HG03575 (cell line): ENCODE measurements around the gene RPL36A.

Source experiments
- ATAC-seq: cut with Tn5 transposase; IDR thresholded peaks from one replicate; pipeline ENCODE4 v1.9.1; 2021; ENCODE audit not compliant: unreplicated experiment, insufficient number of reproducible peaks, low FRiP score; ENCODE audit errors: extremely low read depth

Gene RPL36A

DNA sequence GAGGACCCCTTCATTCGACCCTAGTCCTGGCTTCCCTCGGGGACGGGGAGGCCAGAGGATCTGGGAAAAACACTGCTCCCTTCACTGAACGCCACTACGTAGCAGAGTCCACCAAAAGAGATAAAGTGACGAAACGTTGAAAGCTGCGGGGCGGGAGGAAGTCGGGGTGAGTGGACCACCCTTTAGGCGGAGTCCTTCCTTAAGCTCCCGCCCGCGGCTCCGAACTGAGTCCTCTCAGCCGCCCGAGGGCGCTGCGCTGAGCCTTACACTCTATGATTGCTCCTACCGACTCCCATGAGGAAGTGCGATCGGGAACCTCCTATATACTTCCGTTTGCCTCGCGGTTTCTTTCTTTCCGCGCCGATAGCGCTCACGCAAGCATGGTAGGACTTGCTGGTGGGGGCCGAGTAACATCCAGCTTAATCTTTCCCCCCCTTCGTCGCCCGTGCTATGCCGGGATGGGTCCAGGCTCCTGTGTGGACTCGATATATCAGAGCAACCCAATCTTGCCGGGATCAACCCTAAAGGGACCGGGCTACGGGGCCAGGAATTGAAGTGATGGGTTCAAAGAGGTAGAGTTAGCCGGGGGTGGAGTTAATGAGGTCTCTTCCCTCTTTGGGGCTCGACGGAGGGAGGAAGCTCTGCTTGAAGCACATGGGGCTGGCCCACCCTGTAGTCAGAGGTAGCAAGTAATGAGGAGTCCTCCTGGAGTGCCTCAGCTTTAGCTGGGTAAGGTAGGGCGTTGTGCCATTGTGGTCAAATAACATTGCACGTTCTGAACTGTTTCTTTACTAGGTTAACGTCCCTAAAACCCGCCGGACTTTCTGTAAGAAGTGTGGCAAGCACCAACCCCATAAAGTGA is at the start of gene RPL36A:
TSS of gene RPL36A (plus strand) at position 348 of the 862 bp plus-strand sequence. CDS start at position 381, 33 bp downstream.
- ATAC-seq, result peak; percentile 61

GRCh38 chrX:101347859-101348451 is 42.9 kb upstream of the RPL36A start:
- ATAC-seq, result no peak

DNA sequence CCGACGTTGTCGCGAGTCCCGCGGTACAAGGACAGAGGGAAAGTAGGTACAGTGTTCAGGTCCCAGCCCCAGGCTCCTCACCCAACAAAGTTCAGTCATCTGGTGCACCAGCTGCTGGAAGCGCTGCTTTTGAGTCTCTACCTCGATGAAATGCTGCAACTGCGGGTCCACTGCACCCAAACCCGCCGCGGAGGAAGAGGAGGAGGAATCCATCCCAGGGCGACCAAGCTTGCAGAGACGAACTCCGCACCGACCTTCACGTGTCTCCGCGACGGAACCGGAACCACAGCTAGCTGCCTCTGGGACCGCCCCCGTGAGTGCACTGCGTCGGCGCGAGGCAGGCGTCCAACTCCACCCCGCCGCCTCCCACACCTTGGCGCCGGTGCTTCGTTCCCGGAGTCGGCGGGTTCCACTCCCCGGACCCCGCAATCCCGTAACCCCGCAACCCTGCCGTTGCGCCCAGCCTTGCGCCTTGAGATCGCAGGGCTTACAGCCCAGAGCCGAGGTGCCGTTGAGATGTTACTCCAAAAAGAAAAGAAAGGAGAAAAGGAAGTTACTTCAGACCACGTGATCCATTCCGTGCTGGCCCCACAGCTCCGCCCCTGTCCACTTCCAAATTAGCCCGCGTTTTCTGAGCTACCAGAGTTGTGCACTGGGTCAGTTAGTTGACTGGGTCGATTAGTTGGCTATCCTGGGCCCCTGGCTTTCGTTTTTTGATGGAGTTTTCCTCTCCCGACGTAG is 42.2 kb upstream of the RPL36A start, which contains the start of gene TIMM8A:
TSS of gene TIMM8A (minus strand) at position 291 of the 741 bp plus-strand sequence. CDS start at position 213, 78 bp downstream.
- peak; percentile 72 for ATAC-seq

- ATAC-seq, result no peak
Observed at GRCh38 chrX:101349193-101349562, 41.6 kb upstream of the RPL36A start.

DNA sequence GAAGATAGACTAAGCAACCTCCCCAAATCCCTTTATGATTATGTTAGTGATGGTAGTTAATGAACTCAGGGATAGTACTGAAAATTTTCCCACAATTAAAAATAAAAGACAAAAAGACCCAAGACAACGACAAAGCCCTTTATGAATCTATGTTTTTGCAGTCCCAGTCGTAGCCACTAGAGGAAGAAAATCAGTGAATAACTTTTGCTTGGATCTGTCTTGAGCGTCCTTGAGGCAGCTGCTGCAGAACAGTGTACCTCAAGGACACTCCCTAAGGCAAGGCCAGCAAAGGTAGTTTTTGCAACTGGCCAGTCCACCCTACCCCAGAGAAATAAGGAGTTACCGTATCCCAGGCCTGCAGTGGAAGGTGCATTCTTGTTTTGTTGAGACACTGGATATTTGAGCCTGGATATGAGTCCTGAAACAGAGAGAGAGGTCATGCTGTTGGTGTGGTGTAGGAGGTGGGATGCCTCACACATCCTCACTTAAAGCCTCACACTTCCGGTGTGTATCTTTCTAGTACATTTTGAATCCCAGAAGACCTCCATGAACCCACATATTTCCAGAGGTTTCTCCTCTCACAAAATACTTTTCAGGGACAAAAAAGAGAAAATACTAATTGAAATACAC is 33.5 kb upstream of the RPL36A start:
- no peak for ATAC-seq

- no peak for ATAC-seq
Observed at GRCh38 chrX:101359966-101360365, 30.8 kb upstream of the RPL36A start.

- ATAC-seq, result no peak
Observed at GRCh38 chrX:101360390-101360789, 30.4 kb upstream of the RPL36A start.

- ATAC-seq, result no peak
Observed at GRCh38 chrX:101362116-101362515, 28.7 kb upstream of the RPL36A start.

GRCh38 chrX:101362757-101363156 is 28.1 kb upstream of the RPL36A start:
- no peak for ATAC-seq

GRCh38 chrX:101365301-101365795 is 25.5 kb upstream of the RPL36A start:
- no peak for ATAC-seq

DNA sequence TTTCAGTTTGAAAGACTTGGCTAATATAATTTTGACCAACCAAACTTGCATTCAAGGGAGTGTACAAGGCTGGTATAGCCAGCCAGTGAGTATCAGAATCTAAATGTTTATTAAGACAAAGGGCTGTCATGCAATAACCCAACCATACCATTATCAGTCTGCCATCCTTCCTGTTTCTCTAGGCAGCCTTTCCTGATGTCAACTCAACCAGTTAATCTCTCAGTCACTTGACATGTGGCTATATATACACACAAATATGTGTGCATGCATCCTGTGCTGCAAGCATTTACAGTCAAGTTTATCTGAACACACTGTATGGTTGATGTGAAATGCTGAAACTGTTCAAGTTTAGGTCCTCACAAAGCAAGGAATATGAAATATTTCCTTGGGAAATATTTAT is 22.0 kb upstream of the RPL36A start:
- ATAC-seq, result no peak

DNA sequence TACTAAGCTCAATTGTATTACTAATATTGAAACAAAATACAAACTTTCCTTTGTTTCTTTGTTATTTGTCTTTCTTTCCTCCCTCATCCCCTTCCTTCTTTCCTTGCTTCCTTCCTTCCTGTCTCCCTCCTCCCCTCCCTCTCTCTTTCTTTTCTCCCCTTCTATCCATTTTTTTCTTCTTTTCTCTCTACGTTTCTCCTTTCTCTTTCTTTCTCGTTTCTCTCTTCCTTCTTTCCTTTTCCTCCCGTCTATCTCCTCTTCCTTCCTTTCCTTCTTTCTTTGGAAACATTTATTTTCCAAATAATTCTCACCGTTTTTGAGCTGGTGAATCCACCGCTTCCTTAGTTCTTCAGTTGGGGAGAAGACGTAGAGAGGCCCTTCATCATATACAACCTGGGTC is 21.1 kb upstream of the RPL36A start:
- ATAC-seq, result no peak

DNA sequence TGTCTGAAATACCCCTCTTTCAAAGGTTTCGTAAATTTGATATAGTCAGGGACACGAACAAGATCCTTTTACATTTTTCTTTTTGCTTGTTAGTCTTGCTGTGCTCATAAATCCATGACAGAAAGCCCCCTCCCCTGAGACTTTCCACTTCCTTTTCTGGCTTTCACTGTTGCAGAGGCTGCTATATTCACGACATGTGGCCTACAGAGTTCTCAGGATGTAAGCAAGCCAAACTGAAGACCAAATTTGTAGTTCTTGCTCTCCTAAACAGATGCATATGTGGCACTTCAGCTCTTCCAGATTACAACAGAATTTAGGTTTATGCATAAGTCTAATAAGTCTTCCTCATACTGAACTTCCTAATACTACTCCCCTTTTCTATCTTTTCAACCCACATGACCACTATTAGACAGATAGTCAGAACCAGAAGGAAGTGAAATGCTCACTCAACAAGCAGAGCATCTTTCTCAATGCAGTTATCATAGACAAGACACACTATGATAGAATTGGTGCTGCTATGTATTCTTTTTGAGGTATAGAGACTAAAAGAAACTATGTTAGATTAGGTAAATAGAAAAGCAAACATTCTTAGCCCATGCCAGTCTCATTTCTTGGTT is 19.8 kb upstream of the RPL36A start:
- ATAC-seq, result peak; percentile 48

DNA sequence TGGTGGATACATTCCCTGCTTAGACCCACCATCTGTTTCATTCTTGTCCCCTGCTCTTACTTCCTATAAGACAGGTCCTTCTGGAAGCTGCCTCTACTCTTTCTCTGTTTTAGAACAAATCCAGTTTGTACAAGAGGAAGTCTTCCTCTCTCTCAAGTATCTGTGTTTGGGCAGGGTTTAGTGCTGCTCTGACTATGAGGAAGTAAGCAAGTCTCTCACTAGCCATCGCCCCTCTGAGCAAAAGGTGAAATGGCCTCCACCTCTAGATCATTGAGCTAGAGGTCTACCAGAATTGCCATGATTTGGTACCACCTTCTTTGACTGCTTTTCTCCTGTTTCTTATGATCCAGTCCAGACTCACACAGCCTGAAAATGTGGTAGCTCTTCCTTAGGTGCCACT is 13.3 kb upstream of the RPL36A start:
- no peak for ATAC-seq

- ATAC-seq, result peak; percentile 46
Observed at GRCh38 chrX:101383679-101384205, 7.1 kb upstream of the RPL36A start.

GRCh38 chrX:101385026-101385684 is 5.7 kb upstream of the RPL36A start:
- no peak for ATAC-seq

- peak; percentile 47 for ATAC-seq
Observed at GRCh38 chrX:101385795-101386541, 4.8 kb upstream of the RPL36A start, which contains the start of gene BTK. Gene BTK, minus strand, starts transcription at chrX:101386191. Its CDS starts 10,907 bp downstream, at chrX:101375284.
